H1 (cell line): ENCODE results near the gene PGGHG. TPM values are rescaled to one million over a fixed set of nuclear protein-coding genes. Genes with fewer than 3 reads are reported as not detected.

Source experiments
- HDAC6 ChIP-seq: IDR thresholded peaks from one replicate; pipeline ENCODE4 v1.7.1; 2012; ENCODE audit warnings: low read depth, mild to moderate bottlenecking, inconsistent platforms, low read length, moderate library complexity
- JUND ChIP-seq: IDR thresholded peaks from 2 replicates; pipeline ENCODE4 v1.6.1; 2011; ENCODE audit warnings: mild to moderate bottlenecking, improper control_type of control experiment, low read length
- POLR2AphosphoS5 ChIP-seq: IDR thresholded peaks from 2 replicates; pipeline ENCODE4 v1.6.1; 2011; ENCODE audit warnings: low read depth, low read length
- SIN3A ChIP-seq, 2 experiments: IDR thresholded peaks in 1 of 2; conservative IDR thresholded peaks in 1 of 2; 2 replicates each; pipeline ENCODE4 v1.6.1; 2011 to 2012; ENCODE audit warnings: low read length in 2 of 2, improper control_type of control experiment in 1 of 2, low read depth in 1 of 2, mild to moderate bottlenecking in 1 of 2
- polyA plus RNA-seq, 7 experiments: library from polyadenylated mRNA; depleted of rRNA in 3 of 7; stranded (reverse) in 5 of 7; unstranded in 2 of 7; fragments of >200 nt in 5 of 7; fragments of 200-250 nt in 2 of 7; gene quantifications; 1 replicate in 5 of 7; 2 replicates in 1 of 7; 4 replicates in 1 of 7; pipeline versions ENCODE4 v1.2.1 to v1.2.3, GENCODE V29; 2011 to 2013; ENCODE audit warnings: missing spikeins in 2 of 7, mixed read lengths in 2 of 7
- total RNA-seq: library from RNA; stranded (reverse); fragmentation: NEBNext Ultra II Directional; extraction: Animal tissue kit (Norgen Biotek cat#: 25700); gene quantifications from 2 replicates; pipeline ENCODE4 v1.2.1, GENCODE V29; 2021
- TF ChIP-seq, protein P1 (sequence below): IDR thresholded peaks from 2 replicates; pipeline ENCODE4 v1.6.1; 2012; ENCODE audit warnings: inconsistent platforms

The PGGHG gene
- total and polyA plus RNA-seq, 2 of the 8 experiments (the other 6 are each of a cell fraction or from before 2014, with no cell fraction given) = 34.8 to 60.7 TPM

DNA sequence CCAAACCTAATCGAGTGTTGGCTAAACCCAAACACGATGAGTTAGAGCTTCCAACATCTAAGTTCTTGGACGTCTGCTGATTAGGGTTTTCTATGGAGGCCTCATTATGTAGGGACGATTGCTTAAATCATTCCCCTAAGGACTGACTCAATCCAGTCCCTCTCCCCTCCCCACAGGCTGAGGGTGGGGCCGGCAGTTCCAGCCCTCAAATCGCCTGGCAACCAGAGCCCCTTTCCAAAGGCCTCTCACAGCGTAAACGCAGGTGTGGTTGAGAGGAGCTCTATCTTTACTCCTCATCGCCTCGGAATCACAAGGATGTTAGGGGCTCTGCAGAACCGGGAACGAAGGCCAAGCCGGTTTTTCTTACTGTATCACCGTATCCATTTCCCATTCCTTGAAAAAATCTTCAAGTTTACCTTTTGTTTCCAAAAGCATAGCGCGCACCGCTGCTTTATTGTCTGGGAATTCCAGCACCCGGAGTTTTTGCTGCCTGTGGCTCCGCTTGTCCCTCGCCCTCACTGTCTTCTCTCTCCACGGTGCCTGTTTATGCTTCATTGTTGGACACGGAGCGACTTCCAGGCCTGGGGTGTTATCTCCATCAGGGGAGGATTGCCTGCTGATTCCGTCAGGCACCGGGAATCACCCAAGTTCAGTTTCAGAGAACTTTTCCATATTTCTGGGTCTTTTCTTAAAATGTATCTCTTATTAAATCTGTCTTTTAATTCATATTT lies 45.5 kb downstream of the PGGHG start (continued):
- TF ChIP-seq, protein P1, sequence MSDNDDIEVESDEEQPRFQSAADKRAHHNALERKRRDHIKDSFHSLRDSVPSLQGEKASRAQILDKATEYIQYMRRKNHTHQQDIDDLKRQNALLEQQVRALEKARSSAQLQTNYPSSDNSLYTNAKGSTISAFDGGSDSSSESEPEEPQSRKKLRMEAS = no peak
- no peak for TF ChIP-seq SIN3A (conservative IDR thresholded peaks at IDR 0.05 in 1 of 2, IDR thresholded peaks at IDR 0.05 in 1 of 2; ENCODE audit: low read depth in 1 of 2, low read length in 2 of 2)
- no peak for TF ChIP-seq JUND
- TF ChIP-seq POLR2AphosphoS5 = peak; percentile 62; the same call in 1 of the 2 replicates
- no peak for TF ChIP-seq HDAC6
